ENCODE measurements around the gene LIG4. TPM values are rescaled to one million over a fixed set of nuclear protein-coding genes. Genes with fewer than 3 reads are reported as not detected.

The LIG4 gene
- 10 to 100 TPM; 11.4 to 11.7 TPM for total RNA-seq

GRCh38 chr13:108215436-108215835 lies at the start of gene LIG4:
TSS of gene LIG4 (minus strand) at chr13:108215536. CDS start at chr13:108211268, 4,268 bp downstream.
- H3K27me3 Mint-ChIP-seq: no peaks in the 10 kb centered on the region
- no peaks in the 10 kb centered on the region for H3K9me3 Mint-ChIP-seq
- peaks cover 53% of the 10 kb centered on the region for H3K4me1 Mint-ChIP-seq
- CTCF ChIA-PET: no interaction called here
- H3K27ac Mint-ChIP-seq: peak within 1 kb of the TSS; percentile 68
- peak within 1 kb of the TSS; percentile 93 for H3K4me3 Mint-ChIP-seq
- DNase-seq: peak; percentile 93
- peaks cover 29% of the 10 kb centered on the region for H3K36me3 Mint-ChIP-seq (ENCODE audit: low read depth)
- POLR2A ChIA-PET: interaction anchor here (1.5 kb wide), 1 partner anchor 11 kb away, joined by 4 read pairs; no protein-coding TSS in a partner anchor

GRCh38 chr13:108263621-108264355 lies 48.5 kb upstream of the LIG4 start:
- Mint-ChIP-seq H3K36me3 (ENCODE audit: low read depth) (no peaks in the 10 kb centered on the region), H3K27me3 (no peaks in the 10 kb centered on the region), H3K27ac (no peak overlapping the region), H3K4me3 (no peak overlapping the region), H3K4me1 (peaks cover 13% of the 10 kb centered on the region), H3K9me3 (no peaks in the 10 kb centered on the region)
- CTCF ChIA-PET: no interaction called here
- no peak for DNase-seq
- POLR2A ChIA-PET: no interaction called here

GRCh38 chr13:108257248-108257647 lies 41.9 kb upstream of the LIG4 start:
- POLR2A ChIA-PET: no interaction called here

DNA sequence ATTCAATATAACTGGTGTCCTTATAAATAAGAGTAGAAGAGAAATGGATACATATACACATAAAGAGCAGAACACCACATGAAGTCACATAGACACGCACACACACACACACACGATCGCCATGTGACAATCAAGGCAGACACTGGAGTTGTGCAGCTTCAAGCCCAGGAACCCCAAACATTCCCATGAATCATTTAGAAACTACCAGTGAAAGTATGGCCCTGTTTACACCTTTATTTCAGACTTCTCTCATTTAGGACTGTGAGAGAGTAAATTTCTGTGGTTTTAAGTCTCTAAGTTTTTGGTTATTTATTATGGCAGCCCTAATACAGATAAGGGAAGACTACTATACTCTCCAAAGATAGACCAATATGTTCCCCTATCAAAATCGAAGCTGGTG lies 33.8 kb upstream of the LIG4 start:
- Mint-ChIP-seq H3K36me3 (ENCODE audit: low read depth) (peaks cover 7% of the 10 kb centered on the region), H3K4me1 (no peaks in the 10 kb centered on the region), H3K27ac (no peak overlapping the region), H3K9me3 (peaks cover 24% of the 10 kb centered on the region), H3K4me3 (no peak overlapping the region), H3K27me3 (no peaks in the 10 kb centered on the region)
- no peak for DNase-seq
- POLR2A ChIA-PET: no interaction called here
- CTCF ChIA-PET: no interaction called here

More at GRCh38 chr13:108257248-108257647, 41.9 kb upstream of the LIG4 start:
- CTCF ChIA-PET: no interaction called here
- no peak for DNase-seq
- Mint-ChIP-seq H3K36me3 (ENCODE audit: low read depth) (peaks cover 4% of the 10 kb centered on the region), H3K27ac (no peak overlapping the region), H3K9me3 (no peaks in the 10 kb centered on the region), H3K4me1 (no peaks in the 10 kb centered on the region), H3K27me3 (no peaks in the 10 kb centered on the region), H3K4me3 (no peak overlapping the region)

DNA sequence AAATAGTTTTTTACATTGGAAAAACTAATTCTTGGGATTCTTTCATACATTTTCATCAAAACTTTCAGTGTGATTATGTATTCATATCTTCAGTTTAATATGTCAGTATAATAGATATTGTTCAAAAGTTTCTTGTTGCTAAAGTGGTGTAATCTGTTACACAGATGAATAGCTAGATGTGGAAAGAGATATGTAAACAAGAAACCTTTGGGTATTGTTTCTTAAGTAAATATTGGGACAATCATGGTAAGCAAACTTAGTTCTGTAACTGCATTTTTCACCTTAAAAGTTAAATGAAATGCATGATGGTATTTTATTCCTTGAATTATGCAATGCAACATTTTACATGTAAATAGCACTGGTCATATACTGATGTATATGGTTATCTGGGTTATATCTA lies 15.0 kb upstream of the LIG4 start:
- H3K27me3 Mint-ChIP-seq: no peaks in the 10 kb centered on the region
- no peak overlapping the region for H3K4me3 Mint-ChIP-seq
- no peaks in the 10 kb centered on the region for H3K9me3 Mint-ChIP-seq
- no peak for DNase-seq
- peaks cover 14% of the 10 kb centered on the region for H3K4me1 Mint-ChIP-seq
- H3K27ac Mint-ChIP-seq: no peak overlapping the region
- ChIA-PET CTCF (no interaction called here), POLR2A (no interaction called here)
- H3K36me3 Mint-ChIP-seq (ENCODE audit: low read depth): peaks cover 11% of the 10 kb centered on the region

DNA sequence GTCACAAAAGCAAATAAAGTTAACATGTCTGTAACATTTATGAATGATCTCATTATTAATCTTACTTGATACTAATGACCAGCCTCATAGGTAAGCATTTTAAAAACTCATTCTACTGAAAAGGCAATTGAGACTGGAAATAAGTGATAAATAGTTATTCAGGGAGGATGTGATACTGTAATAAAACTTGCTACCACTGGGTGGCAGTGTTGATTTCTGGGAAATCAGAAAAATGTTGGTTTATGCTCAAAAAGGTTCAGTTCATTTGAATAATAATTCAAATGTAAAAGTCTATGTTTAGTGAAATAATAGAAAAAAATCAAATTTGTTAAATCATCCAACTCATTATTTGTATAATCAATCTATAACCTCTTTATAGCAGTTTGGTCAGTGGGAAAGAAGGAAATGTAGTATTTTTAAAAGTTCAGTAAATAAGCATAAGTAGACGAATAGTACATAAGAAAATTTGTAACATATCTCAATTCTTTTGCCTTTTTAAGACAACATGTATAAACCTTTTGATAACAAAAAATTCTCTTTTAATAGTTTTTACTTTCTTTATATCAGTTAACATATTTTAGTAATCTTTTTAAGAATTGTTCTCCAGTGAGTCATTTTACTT lies 12.4 kb upstream of the LIG4 start:
- ChIA-PET POLR2A (no interaction called here), CTCF (no interaction called here)
- peaks cover 23% of the 10 kb centered on the region for H3K4me1 Mint-ChIP-seq
- no peak overlapping the region for H3K4me3 Mint-ChIP-seq
- no peak overlapping the region for H3K27ac Mint-ChIP-seq
- H3K27me3 Mint-ChIP-seq: no peaks in the 10 kb centered on the region
- H3K9me3 Mint-ChIP-seq: no peaks in the 10 kb centered on the region
- no peak for DNase-seq
- peaks cover 11% of the 10 kb centered on the region for H3K36me3 Mint-ChIP-seq (ENCODE audit: low read depth)

GRCh38 chr13:108226184-108226583 lies 10.8 kb upstream of the LIG4 start:
- ChIA-PET CTCF (interaction anchor here (0.5 to 1.0 kb wide), 2 partner anchors 43 to 50 kb away, joined by 3 to 5 read pairs; partner anchors contain the start of gene TNFSF13B), POLR2A (no interaction called here)
- H3K27ac Mint-ChIP-seq: no peak overlapping the region

DNA sequence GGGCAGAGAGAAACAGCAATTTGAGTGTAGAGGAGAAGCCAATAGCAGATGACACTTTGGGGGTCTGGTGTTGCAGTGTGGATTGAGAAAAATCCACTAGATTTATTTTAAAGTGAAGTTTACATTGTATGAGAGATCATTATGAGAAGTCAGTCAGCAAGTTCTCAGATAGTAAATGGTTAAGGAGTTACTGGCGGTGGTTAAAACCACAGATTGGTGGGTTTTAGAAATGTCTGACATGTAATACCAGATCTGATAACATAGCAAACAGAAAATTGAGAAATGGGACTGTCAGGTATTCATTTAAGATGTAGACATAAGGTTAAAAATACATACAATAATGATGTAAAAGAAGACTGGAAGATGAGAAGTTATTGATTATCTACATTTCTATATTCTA lies 10.1 kb upstream of the LIG4 start:
- H3K27ac Mint-ChIP-seq: no peak overlapping the region
- H3K36me3 Mint-ChIP-seq (ENCODE audit: low read depth): peaks cover 11% of the 10 kb centered on the region
- ChIA-PET CTCF (interaction anchor here (0.5 to 1.0 kb wide), 2 partner anchors 44 to 49 kb away, joined by 3 to 5 read pairs; partner anchors contain the start of gene TNFSF13B), POLR2A (no interaction called here)
- no peaks in the 10 kb centered on the region for H3K9me3 Mint-ChIP-seq
- H3K27me3 Mint-ChIP-seq: no peaks in the 10 kb centered on the region
- peaks cover 28% of the 10 kb centered on the region for H3K4me1 Mint-ChIP-seq
- H3K4me3 Mint-ChIP-seq: no peak overlapping the region
- DNase-seq: no peak

More at GRCh38 chr13:108226184-108226583, 10.8 kb upstream of the LIG4 start:
- peaks cover 11% of the 10 kb centered on the region for H3K36me3 Mint-ChIP-seq (ENCODE audit: low read depth)
- no peak for DNase-seq
- no peaks in the 10 kb centered on the region for H3K9me3 Mint-ChIP-seq
- H3K27me3 Mint-ChIP-seq: no peaks in the 10 kb centered on the region
- H3K4me1 Mint-ChIP-seq: peaks cover 24% of the 10 kb centered on the region
- H3K4me3 Mint-ChIP-seq: no peak overlapping the region

DNA sequence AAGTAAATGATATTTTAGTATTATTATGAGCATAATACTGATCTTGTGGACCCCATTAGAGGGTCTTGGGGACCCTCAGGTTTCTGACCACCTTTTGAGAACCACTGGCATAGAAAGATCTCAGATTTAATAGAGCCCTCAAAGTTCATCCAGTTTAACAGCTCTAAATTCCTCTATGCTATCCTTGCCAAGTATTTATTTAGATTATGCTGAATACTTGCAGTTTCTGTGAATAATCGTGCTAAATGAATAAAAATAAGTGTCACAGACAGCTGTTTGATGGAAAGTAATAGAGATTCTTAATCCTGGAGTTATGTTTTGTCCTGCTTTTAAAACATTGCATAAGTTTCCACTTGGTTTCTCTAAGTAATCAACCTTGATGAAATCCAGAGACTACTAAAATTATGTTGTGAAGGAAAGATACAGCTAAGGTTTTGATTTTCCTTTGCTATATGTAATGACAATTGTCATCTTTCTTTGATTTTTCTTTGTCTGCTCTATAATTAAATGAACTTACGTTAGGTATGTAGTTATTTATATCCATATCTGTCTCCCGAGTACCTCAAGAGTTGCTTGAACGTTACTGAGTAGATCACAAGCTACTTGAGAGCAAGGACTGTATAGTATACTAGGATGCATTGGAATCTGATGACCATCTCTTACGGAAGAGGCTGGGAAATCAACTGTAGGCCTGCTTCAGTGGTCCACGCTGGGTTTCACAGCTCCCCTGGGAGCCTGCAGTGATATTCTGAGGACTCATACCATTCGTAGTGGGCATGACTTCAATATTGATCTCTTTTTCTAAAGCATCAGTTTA lies 8.6 kb upstream of the LIG4 start:
- Mint-ChIP-seq H3K4me1 (peaks cover 43% of the 10 kb centered on the region), H3K36me3 (ENCODE audit: low read depth) (no peaks in the 10 kb centered on the region), H3K27me3 (no peaks in the 10 kb centered on the region), H3K27ac (no peak overlapping the region), H3K4me3 (no peak overlapping the region), H3K9me3 (no peaks in the 10 kb centered on the region)
- ChIA-PET CTCF (interaction anchor here (1.2 kb wide), 1 partner anchor 18 kb away, joined by 3 read pairs; no protein-coding TSS in a partner anchor), POLR2A (no interaction called here)
- DNase-seq: no peak

DNA sequence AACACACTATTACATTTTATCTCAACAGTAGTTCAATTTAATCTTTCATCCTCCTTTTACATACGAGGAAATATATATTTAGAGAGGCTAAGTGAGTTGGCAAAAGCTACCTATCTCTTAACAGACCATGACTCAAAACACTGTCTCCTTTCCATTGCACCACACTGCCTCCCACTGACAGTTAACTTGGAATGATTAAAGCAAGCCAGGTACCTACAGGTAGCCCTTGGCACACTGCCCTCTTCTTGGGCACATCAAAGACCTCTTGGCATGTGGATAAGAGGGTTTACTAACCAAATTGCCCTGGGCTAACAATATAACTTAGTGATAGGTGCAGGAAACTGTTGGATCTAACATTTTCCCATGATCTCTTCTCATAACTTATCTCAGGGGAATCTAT lies 4.7 kb upstream of the LIG4 start:
- Mint-ChIP-seq H3K36me3 (ENCODE audit: low read depth) (peaks cover 8% of the 10 kb centered on the region), H3K27me3 (no peaks in the 10 kb centered on the region), H3K4me3 (peak overlapping the region; percentile 33), H3K4me1 (peaks cover 44% of the 10 kb centered on the region), H3K9me3 (no peaks in the 10 kb centered on the region), H3K27ac (peak overlapping the region; percentile 40)
- ChIA-PET POLR2A (interaction anchor here (1.0 to 2.6 kb wide), 2 partner anchors 50 to 695 kb away, joined by 3 to 8 read pairs; partner anchors contain the start of gene TNFSF13B), CTCF (interaction anchor here (1.2 kb wide), 1 partner anchor 12 kb away, joined by 3 read pairs; no protein-coding TSS in a partner anchor)
- no peak for DNase-seq

DNA sequence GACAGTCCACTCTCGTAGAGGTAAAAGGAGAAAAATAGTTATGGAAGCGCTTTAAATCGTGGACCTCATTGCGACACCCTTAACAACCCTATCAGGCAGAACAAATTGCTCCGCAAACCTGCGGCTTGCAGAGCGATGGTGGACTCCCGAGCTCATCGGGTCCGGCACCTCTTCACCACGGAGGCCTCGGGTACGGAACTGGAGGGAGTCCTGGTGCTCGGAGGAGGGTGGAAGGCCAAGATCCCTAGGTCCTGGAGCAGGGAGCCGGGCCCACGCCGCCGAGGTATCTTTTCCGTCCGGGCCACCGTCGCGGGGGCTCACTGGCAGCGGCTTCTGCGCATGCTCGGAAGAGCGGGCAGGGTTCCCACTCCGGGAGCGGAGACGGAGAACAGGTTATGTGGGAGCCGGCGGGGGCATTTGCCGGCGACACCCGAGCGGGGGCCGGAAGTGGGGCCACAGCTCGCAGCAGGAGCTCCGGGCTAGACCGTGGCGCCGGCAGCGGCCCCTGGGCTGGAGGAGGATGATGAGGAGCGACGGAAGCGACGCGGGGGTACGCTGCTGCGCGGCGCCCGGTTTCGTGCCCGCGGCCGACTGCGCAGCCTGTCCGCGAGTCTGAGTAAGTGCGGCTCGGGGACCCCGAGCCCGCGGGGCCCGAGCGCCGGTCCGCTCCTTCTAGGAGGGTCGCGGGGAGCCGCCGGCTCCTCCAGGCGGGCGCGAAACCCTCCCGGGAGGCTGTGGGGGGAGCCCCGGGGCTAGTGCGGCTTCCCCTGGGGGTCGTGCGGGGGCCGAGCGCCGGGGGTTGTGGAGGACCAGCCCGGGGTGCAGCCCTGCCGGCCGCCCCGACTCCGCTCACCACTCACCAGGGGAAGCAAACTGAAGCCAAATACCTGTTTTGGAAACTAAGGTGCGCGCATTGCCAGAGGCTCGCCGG lies 3.0 kb upstream of the LIG4 start, which contains the start of gene ABHD13:
TSS of gene ABHD13 (plus strand) at position 349 of the 931 bp plus-strand sequence. CDS start 10,827 bp downstream, outside the sequence.
- H3K9me3 Mint-ChIP-seq: no peaks in the 10 kb centered on the region
- CTCF ChIA-PET: no interaction called here
- POLR2A ChIA-PET: interaction anchor here (0.9 to 2.6 kb wide), 5 partner anchors 10 to 1562 kb away, joined by 3 to 9 read pairs (median 4); partner anchors contain the start of gene TNFSF13B

More for the DNA sequence above, 3.0 kb upstream of the LIG4 start, which contains the start of gene ABHD13:
- H3K27ac Mint-ChIP-seq: peak within 1 kb of the TSS; percentile 91
- DNase-seq: peak; percentile 89
- peaks cover 51% of the 10 kb centered on the region for H3K4me1 Mint-ChIP-seq
- H3K27me3 Mint-ChIP-seq: no peaks in the 10 kb centered on the region
- H3K4me3 Mint-ChIP-seq: peak within 1 kb of the TSS; percentile 93
- H3K36me3 Mint-ChIP-seq (ENCODE audit: low read depth): peaks cover 16% of the 10 kb centered on the region
